ENCODE measurements around the gene MARCHF10.
"Not testable (repeated sequence)": the region's sequence is repeated elsewhere in the genome, so short reads cannot be mapped to it uniquely, and the experiment has no call there.

The MARCHF10 gene

GRCh38 chr17:62854098-62854680, 46.1 kb upstream of the MARCHF10 start:
- Histone ChIP-seq H3K27me3 (ENCODE audit: control insufficient read depth in 1 of 2, insufficient read depth in 1 of 2, low read length in 2 of 2) (peaks cover 0 to 7% of the 10 kb centered on the region in 2 experiments), H3K4me1 (ENCODE audit: control insufficient read depth, insufficient read depth, low read depth, low read length) (no peaks in the 10 kb centered on the region), H4K91ac (ENCODE audit: low read length) (no peak overlapping the region), H2BK5ac (ENCODE audit: low read depth, low read length, poor library complexity, severe bottlenecking) (no peak overlapping the region), H4K8ac (ENCODE audit: low read length) (no peak overlapping the region), H2BK12ac (ENCODE audit: low read length in 2 of 2) (no peak overlapping the region), H3K4ac (ENCODE audit: low read depth in 1 of 2, low read length in 2 of 2) (no peak overlapping the region), H2AFZ (ENCODE audit: low read depth, low read length) (no peak overlapping the region), H3K4me3 (ENCODE audit: insufficient read depth in 1 of 2, low read depth in 1 of 2, low read length in 2 of 2) (no peak overlapping the region), H2BK15ac (ENCODE audit: low read depth, poor library complexity, severe bottlenecking) (no peak overlapping the region), H3K9ac (ENCODE audit: low read length) (no peak overlapping the region), H3K36me3 (ENCODE audit: control insufficient read depth in 1 of 2, insufficient read depth in 2 of 2, low read depth in 1 of 2, low read length in 2 of 2) (no peaks in the 10 kb centered on the region), H3K4me2 (ENCODE audit: low read length, poor library complexity, severe bottlenecking) (no peak overlapping the region), H3K23ac (ENCODE audit: low read length in 2 of 2) (no peak overlapping the region), H3K14ac (ENCODE audit: low read length in 2 of 2) (no peak overlapping the region), H3K79me1 (replicated peaks; ENCODE audit: low read length, poor library complexity, severe bottlenecking) (no peaks in the 10 kb centered on the region), H2AK5ac (ENCODE audit: low read length, severe bottlenecking) (no peak overlapping the region), H2BK120ac (ENCODE audit: low read depth, low read length) (no peak overlapping the region), H3K27ac (ENCODE audit: low read length, poor library complexity, severe bottlenecking) (no peak overlapping the region), H3K18ac (ENCODE audit: low read depth in 1 of 2, low read length in 2 of 2) (no peak overlapping the region), H3K9me3 (ENCODE audit: control insufficient read depth, low read length) (no peaks in the 10 kb centered on the region)
- 100% methylated on average over 3 of the region's 6 CpGs for WGBS
- DNase-seq = no peak

- Histone ChIP-seq H3K36me3 (ENCODE audit: control insufficient read depth in 1 of 2, insufficient read depth in 2 of 2, low read depth in 1 of 2, low read length in 2 of 2) (no peaks in the 10 kb centered on the region), H3K27ac (ENCODE audit: low read length, poor library complexity, severe bottlenecking) (no peak overlapping the region), H2BK120ac (ENCODE audit: low read depth, low read length) (no peak overlapping the region), H3K9ac (ENCODE audit: low read length) (no peak overlapping the region), H3K79me1 (replicated peaks; ENCODE audit: low read length, poor library complexity, severe bottlenecking) (no peaks in the 10 kb centered on the region), H3K14ac (ENCODE audit: low read length in 2 of 2) (no peak overlapping the region), H2AK5ac (ENCODE audit: low read length, severe bottlenecking) (no peak overlapping the region), H3K18ac (ENCODE audit: low read depth in 1 of 2, low read length in 2 of 2) (no peak overlapping the region), H2BK12ac (ENCODE audit: low read length in 2 of 2) (no peak overlapping the region), H2AFZ (ENCODE audit: low read depth, low read length) (no peak overlapping the region), H3K4me2 (ENCODE audit: low read length, poor library complexity, severe bottlenecking) (no peak overlapping the region), H3K27me3 (ENCODE audit: control insufficient read depth in 1 of 2, insufficient read depth in 1 of 2, low read length in 2 of 2) (peaks cover 0 to 7% of the 10 kb centered on the region in 2 experiments), H4K8ac (ENCODE audit: low read length) (no peak overlapping the region), H4K91ac (ENCODE audit: low read length) (no peak overlapping the region), H3K23ac (ENCODE audit: low read length in 2 of 2) (no peak overlapping the region), H3K9me3 (ENCODE audit: control insufficient read depth, low read length) (no peaks in the 10 kb centered on the region), H3K4ac (ENCODE audit: low read depth in 1 of 2, low read length in 2 of 2) (no peak overlapping the region), H2BK5ac (ENCODE audit: low read depth, low read length, poor library complexity, severe bottlenecking) (no peak overlapping the region), H3K4me3 (ENCODE audit: insufficient read depth in 1 of 2, low read depth in 1 of 2, low read length in 2 of 2) (no peak overlapping the region), H3K4me1 (ENCODE audit: control insufficient read depth, insufficient read depth, low read depth, low read length) (no peaks in the 10 kb centered on the region), H2BK15ac (ENCODE audit: low read depth, poor library complexity, severe bottlenecking) (no peak overlapping the region)
- 98% methylated on average over 2 of the region's 2 CpGs for WGBS
- DNase-seq = no peak
Observed at GRCh38 chr17:62852195-62852594, 44.1 kb upstream of the MARCHF10 start.

- H2AFZ ChIP-seq (ENCODE audit: low read depth, low read length); H4K8ac ChIP-seq (ENCODE audit: low read length); H2BK5ac ChIP-seq (ENCODE audit: low read depth, low read length, poor library complexity, severe bottlenecking); H3K14ac ChIP-seq (ENCODE audit: low read length in 2 of 2); H2BK120ac ChIP-seq (ENCODE audit: low read depth, low read length); H3K23ac ChIP-seq (ENCODE audit: low read length in 2 of 2); H3K4me1 ChIP-seq (ENCODE audit: control insufficient read depth, insufficient read depth, low read depth, low read length); H3K9me3 ChIP-seq (ENCODE audit: control insufficient read depth, low read length); H3K36me3 ChIP-seq (ENCODE audit: control insufficient read depth in 1 of 2, insufficient read depth in 2 of 2, low read depth in 1 of 2, low read length in 2 of 2); H2BK12ac ChIP-seq (ENCODE audit: low read length in 2 of 2); H3K27me3 ChIP-seq (ENCODE audit: control insufficient read depth in 1 of 2, insufficient read depth in 1 of 2, low read length in 2 of 2); H3K4me2 ChIP-seq (ENCODE audit: low read length, poor library complexity, severe bottlenecking); H2AK5ac ChIP-seq (ENCODE audit: low read length, severe bottlenecking); H3K4me3 ChIP-seq (ENCODE audit: insufficient read depth in 1 of 2, low read depth in 1 of 2, low read length in 2 of 2); H3K4ac ChIP-seq (ENCODE audit: low read depth in 1 of 2, low read length in 2 of 2); H3K79me1 ChIP-seq (replicated peaks; ENCODE audit: low read length, poor library complexity, severe bottlenecking); H3K27ac ChIP-seq (ENCODE audit: low read length, poor library complexity, severe bottlenecking); H4K91ac ChIP-seq (ENCODE audit: low read length); H2BK15ac ChIP-seq (ENCODE audit: low read depth, poor library complexity, severe bottlenecking); H3K9ac ChIP-seq (ENCODE audit: low read length); DNase-seq: not testable (repeated sequence)
- peak overlapping the region in 1 of 2 experiments; percentile 21 for H3K18ac ChIP-seq (ENCODE audit: low read depth in 1 of 2, low read length in 2 of 2)
- WGBS = 91% methylated on average over 10 of the region's 10 CpGs
Observed at GRCh38 chr17:62849591-62850415, 41.7 kb upstream of the MARCHF10 start.

GRCh38 chr17:62848334-62848733, 40.2 kb upstream of the MARCHF10 start:
- Histone ChIP-seq H3K18ac (ENCODE audit: low read depth in 1 of 2, low read length in 2 of 2) (no peak overlapping the region), H4K91ac (ENCODE audit: low read length) (no peak overlapping the region), H3K4me1 (ENCODE audit: control insufficient read depth, insufficient read depth, low read depth, low read length) (no peaks in the 10 kb centered on the region), H2BK15ac (ENCODE audit: low read depth, poor library complexity, severe bottlenecking) (no peak overlapping the region), H3K23ac (ENCODE audit: low read length in 2 of 2) (no peak overlapping the region), H3K9ac (ENCODE audit: low read length) (no peak overlapping the region), H3K4ac (ENCODE audit: low read depth in 1 of 2, low read length in 2 of 2) (no peak overlapping the region), H2BK12ac (ENCODE audit: low read length in 2 of 2) (no peak overlapping the region), H3K9me3 (ENCODE audit: control insufficient read depth, low read length) (no peaks in the 10 kb centered on the region), H3K27ac (ENCODE audit: low read length, poor library complexity, severe bottlenecking) (no peak overlapping the region), H3K14ac (ENCODE audit: low read length in 2 of 2) (no peak overlapping the region), H2BK120ac (ENCODE audit: low read depth, low read length) (no peak overlapping the region), H3K4me3 (ENCODE audit: insufficient read depth in 1 of 2, low read depth in 1 of 2, low read length in 2 of 2) (no peak overlapping the region), H2AK5ac (ENCODE audit: low read length, severe bottlenecking) (no peak overlapping the region), H3K36me3 (ENCODE audit: control insufficient read depth in 1 of 2, insufficient read depth in 2 of 2, low read depth in 1 of 2, low read length in 2 of 2) (no peaks in the 10 kb centered on the region), H4K8ac (ENCODE audit: low read length) (no peak overlapping the region), H3K27me3 (ENCODE audit: control insufficient read depth in 1 of 2, insufficient read depth in 1 of 2, low read length in 2 of 2) (peaks cover 0 to 3% of the 10 kb centered on the region in 2 experiments), H2AFZ (ENCODE audit: low read depth, low read length) (no peak overlapping the region), H3K4me2 (ENCODE audit: low read length, poor library complexity, severe bottlenecking) (no peak overlapping the region), H2BK5ac (ENCODE audit: low read depth, low read length, poor library complexity, severe bottlenecking) (no peak overlapping the region), H3K79me1 (replicated peaks; ENCODE audit: low read length, poor library complexity, severe bottlenecking) (no peaks in the 10 kb centered on the region)
- DNase-seq = no peak
- WGBS = 85% methylated on average over 5 of the region's 5 CpGs

Data from mesenchymal stem cell (in vitro differentiated cells and primary cell).